ENCODE data around the gene ARID3C. TPM values are rescaled to one million over a fixed set of nuclear protein-coding genes. Genes with fewer than 3 reads are reported as not detected.

ARID3C gene
- total RNA-seq, 4 donors from 2014 or later: not detected

DNA sequence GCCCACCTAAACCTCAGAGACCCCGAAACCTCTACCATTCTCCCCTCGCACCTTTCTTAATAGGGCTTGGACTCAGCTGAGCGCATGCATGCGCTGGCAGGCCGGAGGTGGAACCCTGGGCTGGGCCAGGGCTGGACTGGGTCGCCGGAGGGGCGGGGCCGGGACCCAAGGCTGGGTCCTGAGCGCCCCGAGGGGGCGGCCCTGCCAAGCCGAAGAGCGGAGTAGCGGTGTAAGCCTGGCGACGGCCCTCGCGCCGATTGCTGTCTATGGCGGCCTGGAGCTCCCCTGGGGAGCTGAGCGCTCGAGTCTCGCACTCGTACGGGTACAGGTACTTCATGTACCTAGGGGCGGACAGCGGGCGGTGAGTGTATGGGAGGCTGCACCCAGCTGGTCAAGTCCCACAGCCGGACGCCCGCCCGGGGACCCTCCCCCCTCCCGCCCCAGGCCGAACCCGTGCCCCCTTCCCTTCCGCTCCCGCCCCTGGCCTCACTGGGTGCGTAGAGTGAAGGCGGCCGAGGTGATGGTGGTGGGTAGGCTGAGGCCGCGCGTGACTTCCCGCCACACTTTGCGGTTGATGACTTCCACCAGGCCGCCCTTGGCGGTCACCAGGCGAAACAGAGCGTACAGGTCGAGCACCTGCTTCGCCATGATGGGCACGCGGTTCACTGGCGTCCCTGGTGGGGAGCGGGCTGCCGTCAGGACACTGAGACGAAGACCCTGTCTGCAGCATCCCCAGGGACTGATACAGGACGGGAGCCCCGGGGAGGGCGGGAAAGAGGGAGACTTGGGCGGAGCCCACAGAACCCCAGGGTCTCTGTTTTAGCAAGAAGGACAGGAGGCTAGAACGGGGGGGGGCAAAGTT, 5.3 kb downstream of the ARID3C start:
- intact Hi-C loops (cut with DNase I): no loop called here
- Histone ChIP-seq H3K4me3 (peak overlapping the region in 1 of 4 donors; percentile 24), H3K27ac (no peak overlapping the region), H3K27me3 (peaks cover 3 to 70% (median 34%) of the 10 kb centered on the region in 4 donors), H3K4me1 (peaks cover 23 to 52% (median 25%) of the 10 kb centered on the region in 3 donors), H3K9me3 (no peaks in the 10 kb centered on the region), H3K36me3 (peaks cover 0 to 4% (median 0%) of the 10 kb centered on the region in 3 donors)
- TF ChIP-seq, protein P1, sequence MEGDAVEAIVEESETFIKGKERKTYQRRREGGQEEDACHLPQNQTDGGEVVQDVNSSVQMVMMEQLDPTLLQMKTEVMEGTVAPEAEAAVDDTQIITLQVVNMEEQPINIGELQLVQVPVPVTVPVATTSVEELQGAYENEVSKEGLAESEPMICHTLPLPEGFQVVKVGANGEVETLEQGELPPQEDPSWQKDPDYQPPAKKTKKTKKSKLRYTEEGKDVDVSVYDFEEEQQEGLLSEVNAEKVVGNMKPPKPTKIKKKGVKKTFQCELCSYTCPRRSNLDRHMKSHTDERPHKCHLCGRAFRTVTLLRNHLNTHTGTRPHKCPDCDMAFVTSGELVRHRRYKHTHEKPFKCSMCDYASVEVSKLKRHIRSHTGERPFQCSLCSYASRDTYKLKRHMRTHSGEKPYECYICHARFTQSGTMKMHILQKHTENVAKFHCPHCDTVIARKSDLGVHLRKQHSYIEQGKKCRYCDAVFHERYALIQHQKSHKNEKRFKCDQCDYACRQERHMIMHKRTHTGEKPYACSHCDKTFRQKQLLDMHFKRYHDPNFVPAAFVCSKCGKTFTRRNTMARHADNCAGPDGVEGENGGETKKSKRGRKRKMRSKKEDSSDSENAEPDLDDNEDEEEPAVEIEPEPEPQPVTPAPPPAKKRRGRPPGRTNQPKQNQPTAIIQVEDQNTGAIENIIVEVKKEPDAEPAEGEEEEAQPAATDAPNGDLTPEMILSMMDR (IDR thresholded peaks at IDR 0.05): no peak
- no peak for TF ChIP-seq POLR2A (IDR thresholded peaks at IDR 0.05)
- WGBS, 2 donors: 35 to 40% methylated on average over 3 to 4 of the region's 63 CpGs
- DNase-seq: no peak

- peaks cover 20 to 46% (median 23%) of the 10 kb centered on the region in 3 donors for H3K4me1 ChIP-seq
- H3K27me3 ChIP-seq: peaks cover 3 to 37% (median 20%) of the 10 kb centered on the region in 4 donors
- peaks cover 0 to 36% (median 3%) of the 10 kb centered on the region in 3 donors for H3K36me3 ChIP-seq
- H3K9me3 ChIP-seq: no peaks in the 10 kb centered on the region
- peak within 1 kb of the TSS; percentile 74 to 85 (median 78) for H3K4me3 ChIP-seq
- intact Hi-C loops (cut with DNase I): no loop called here
- H3K27ac ChIP-seq: peak within 1 kb of the TSS; percentile 60 to 83 (median 79)
- peak; percentile 79 for DNase-seq
- WGBS, 2 donors: 3 to 7% methylated on average over 8 to 23 of the region's 43 CpGs
- TF ChIP-seq, protein P1 (IDR thresholded peaks at IDR 0.05): peak in 2 of 6 experiments; percentile 17 to 29
- peak in 1 of 4 donors; percentile 49 for TF ChIP-seq POLR2A (IDR thresholded peaks at IDR 0.05)
Measured at GRCh38 chr9:34620061-34620994, 8.5 kb downstream of the ARID3C start, which contains the start of gene DCTN3. Gene DCTN3 (minus strand): TSS chr9:34620495. CDS start chr9:34620464, 31 bp downstream.

DNA sequence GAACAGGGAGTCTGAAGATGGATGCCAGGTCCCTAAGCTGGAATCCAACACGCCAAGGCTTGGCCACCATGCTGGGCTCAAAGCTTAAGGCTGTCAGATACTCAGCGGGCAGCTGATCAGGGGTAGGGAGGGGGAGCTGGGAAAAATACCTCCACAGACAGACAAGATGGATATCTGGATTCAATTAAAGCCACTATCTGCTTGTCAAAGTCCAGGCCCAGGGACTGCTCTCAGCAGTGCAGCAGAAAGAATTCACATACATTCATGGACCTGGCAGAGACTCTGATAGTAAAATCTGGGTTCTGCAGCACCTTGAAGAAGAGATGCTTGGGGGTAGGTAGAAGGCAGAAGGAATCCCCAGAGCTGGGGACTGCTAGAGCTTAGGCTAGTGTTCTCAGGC, 13.7 kb downstream of the ARID3C start:
- no peaks in the 10 kb centered on the region for H3K27me3 ChIP-seq
- peaks cover 0 to 58% (median 3%) of the 10 kb centered on the region in 3 donors for H3K36me3 ChIP-seq
- peaks cover 21 to 41% (median 30%) of the 10 kb centered on the region in 3 donors for H3K4me1 ChIP-seq
- TF ChIP-seq, protein P1 (IDR thresholded peaks at IDR 0.05): no peak
- no peak overlapping the region for H3K4me3 ChIP-seq
- intact Hi-C loops (cut with DNase I): no loop called here
- WGBS, 2 donors: 94% methylated on average over 2 of the region's 2 CpGs; no CpG with 5 or more reads in 1 of the 2 donors
- no peaks in the 10 kb centered on the region for H3K9me3 ChIP-seq
- DNase-seq: no peak
- no peak overlapping the region for H3K27ac ChIP-seq

DNA sequence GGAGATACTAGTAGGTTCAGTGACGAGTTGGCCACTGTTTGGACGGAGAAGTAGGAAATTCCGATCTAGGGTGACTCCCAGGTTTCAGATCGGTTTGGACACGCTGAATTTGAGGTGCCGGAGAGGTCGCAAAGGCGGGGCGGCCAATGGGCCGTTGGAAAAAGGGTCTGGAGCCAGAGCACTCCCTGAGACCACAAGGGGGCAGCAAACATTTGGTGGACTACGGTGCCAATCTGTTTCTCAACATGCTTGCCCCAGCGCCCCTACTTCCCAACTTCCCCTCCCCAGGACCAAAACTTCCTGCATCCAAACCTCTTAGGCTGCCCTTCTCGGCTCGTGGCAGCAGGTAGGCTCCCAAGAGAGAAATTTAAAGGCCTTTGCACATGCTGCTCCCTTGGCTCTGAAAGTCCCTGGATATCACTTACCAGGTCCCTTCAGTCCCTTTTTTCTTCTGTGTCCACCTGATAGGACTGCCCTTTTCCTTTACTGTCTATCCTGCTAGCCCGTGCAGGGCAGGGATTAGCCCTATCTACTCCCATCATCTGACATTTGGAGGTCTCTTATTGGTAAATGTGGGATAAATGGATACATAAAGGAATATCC, 16.0 kb downstream of the ARID3C start:
- TF ChIP-seq, protein P1 (IDR thresholded peaks at IDR 0.05): peak; percentile 75 to 91 (median 82)
- TF ChIP-seq POLR2A (IDR thresholded peaks at IDR 0.05): no peak
- peak overlapping the region; percentile 91 to 96 (median 94) for H3K27ac ChIP-seq
- peaks cover 0 to 47% (median 3%) of the 10 kb centered on the region in 3 donors for H3K36me3 ChIP-seq
- intact Hi-C loops (cut with DNase I): no loop called here
- DNase-seq: no peak
- H3K9me3 ChIP-seq: no peaks in the 10 kb centered on the region
- 1% methylated on average over 15 of the region's 15 CpGs for WGBS, 2 donors
- H3K27me3 ChIP-seq: no peaks in the 10 kb centered on the region
- H3K4me3 ChIP-seq: peak overlapping the region; percentile 64 to 91 (median 79)
- H3K4me1 ChIP-seq: peaks cover 10 to 30% (median 23%) of the 10 kb centered on the region in 3 donors
